ENCODE results near the gene MTFP1.
"Not testable (repeated sequence)": the region's sequence is repeated elsewhere in the genome, so short reads cannot be mapped to it uniquely, and the experiment has no call there.

MTFP1 gene

GRCh38 chr22:30426388-30427353, 1.1 kb downstream of the MTFP1 start:
- peak; percentile 76 for DNase-seq (ENCODE audit: low spot score)

- no peak for DNase-seq (ENCODE audit: low spot score)
Observed at GRCh38 chr22:30427871-30428270, 2.3 kb downstream of the MTFP1 start.

GRCh38 chr22:30429887-30430286, 4.3 kb downstream of the MTFP1 start:
- DNase-seq (ENCODE audit: low spot score): no peak

- DNase-seq (ENCODE audit: low spot score): no peak
Observed at GRCh38 chr22:30430933-30431332, 5.4 kb downstream of the MTFP1 start.

GRCh38 chr22:30432096-30432495, 6.5 kb downstream of the MTFP1 start:
- no peak for DNase-seq (ENCODE audit: low spot score)

GRCh38 chr22:30432520-30432919, 7.0 kb downstream of the MTFP1 start:
- DNase-seq (ENCODE audit: low spot score): no peak

- no peak for DNase-seq (ENCODE audit: low spot score)
Observed at GRCh38 chr22:30433227-30433626, 7.7 kb downstream of the MTFP1 start.

- DNase-seq (ENCODE audit: low spot score): no peak
Observed at GRCh38 chr22:30433773-30434172, 8.2 kb downstream of the MTFP1 start.

GRCh38 chr22:30434843-30435242, 9.3 kb downstream of the MTFP1 start:
- no peak for DNase-seq (ENCODE audit: low spot score)

GRCh38 chr22:30435674-30436126, 10.1 kb downstream of the MTFP1 start:
- no peak for DNase-seq (ENCODE audit: low spot score)

- DNase-seq (ENCODE audit: low spot score): no peak
Observed at GRCh38 chr22:30436196-30436595, 10.6 kb downstream of the MTFP1 start.

- DNase-seq (ENCODE audit: low spot score): no peak
Observed at GRCh38 chr22:30438559-30438958, 13.0 kb downstream of the MTFP1 start.

- no peak for DNase-seq (ENCODE audit: low spot score)
Observed at GRCh38 chr22:30439226-30439625, 13.7 kb downstream of the MTFP1 start.

GRCh38 chr22:30439836-30440235, 14.3 kb downstream of the MTFP1 start:
- no peak for DNase-seq (ENCODE audit: low spot score)

GRCh38 chr22:30441088-30441487, 15.5 kb downstream of the MTFP1 start:
- DNase-seq (ENCODE audit: low spot score): no peak

GRCh38 chr22:30444632-30445437, 19.3 kb downstream of the MTFP1 start:
- peak; percentile 76 for DNase-seq (ENCODE audit: low spot score)

GRCh38 chr22:30445438-30446145, 20.0 kb downstream of the MTFP1 start:
- no peak for DNase-seq (ENCODE audit: low spot score)

GRCh38 chr22:30447656-30448055, 22.1 kb downstream of the MTFP1 start:
- no peak for DNase-seq (ENCODE audit: low spot score)

GRCh38 chr22:30451488-30451887, 25.9 kb downstream of the MTFP1 start:
- not testable (repeated sequence) for DNase-seq (ENCODE audit: low spot score)

GRCh38 chr22:30452861-30453260, 27.3 kb downstream of the MTFP1 start:
- DNase-seq (ENCODE audit: low spot score): no peak

GRCh38 chr22:30453731-30454510, 28.4 kb downstream of the MTFP1 start:
- no peak for DNase-seq (ENCODE audit: low spot score)

All from AG08396 (cell line).